ENCODE data around the gene BRD9.

BRD9 gene

GRCh38 chr5:878125-878524 is 14.5 kb downstream of the BRD9 start:
- no peak for DNase-seq (ENCODE audit: low spot score)

GRCh38 chr5:876398-877365 is 15.9 kb downstream of the BRD9 start:
- DNase-seq (ENCODE audit: low spot score): no peak

GRCh38 chr5:875931-876330 is 16.7 kb downstream of the BRD9 start:
- no peak for DNase-seq (ENCODE audit: low spot score)

GRCh38 chr5:873328-873727 is 19.3 kb downstream of the BRD9 start:
- no peak for DNase-seq (ENCODE audit: low spot score)

GRCh38 chr5:872301-872700 is 20.3 kb downstream of the BRD9 start:
- DNase-seq (ENCODE audit: low spot score): no peak

GRCh38 chr5:871596-872298 is 20.9 kb downstream of the BRD9 start:
- DNase-seq (ENCODE audit: low spot score): no peak

GRCh38 chr5:870956-871355 is 21.6 kb downstream of the BRD9 start:
- DNase-seq (ENCODE audit: low spot score): no peak

- no peak for DNase-seq (ENCODE audit: low spot score)
These were observed 24.0 kb downstream of the BRD9 start for GRCh38 chr5:868428-869135.

- DNase-seq (ENCODE audit: low spot score): no peak
These were observed 25.2 kb downstream of the BRD9 start for GRCh38 chr5:867300-867870.

GRCh38 chr5:865771-866170 is 26.8 kb downstream of the BRD9 start:
- DNase-seq (ENCODE audit: low spot score): no peak

- no peak for DNase-seq (ENCODE audit: low spot score)
These were observed 27.5 kb downstream of the BRD9 start for GRCh38 chr5:865168-865521.

GRCh38 chr5:864492-865167 is 28.0 kb downstream of the BRD9 start:
- DNase-seq (ENCODE audit: low spot score): no peak

- no peak for DNase-seq (ENCODE audit: low spot score)
These were observed 29.3 kb downstream of the BRD9 start for GRCh38 chr5:863244-863805.

GRCh38 chr5:862367-863243 is 30.0 kb downstream of the BRD9 start:
- peak; percentile 72 for DNase-seq (ENCODE audit: low spot score)

- DNase-seq (ENCODE audit: low spot score): no peak
These were observed 30.9 kb downstream of the BRD9 start for GRCh38 chr5:861442-862366.

- no peak for DNase-seq (ENCODE audit: low spot score)
These were observed 32.0 kb downstream of the BRD9 start for GRCh38 chr5:860506-861150.

- DNase-seq (ENCODE audit: low spot score): no peak
These were observed 32.8 kb downstream of the BRD9 start for GRCh38 chr5:859798-860296.

GRCh38 chr5:859391-859790 is 33.2 kb downstream of the BRD9 start:
- no peak for DNase-seq (ENCODE audit: low spot score)

GRCh38 chr5:858726-859125 is 33.9 kb downstream of the BRD9 start:
- no peak for DNase-seq (ENCODE audit: low spot score)
